SK-N-SH treated with all-trans-retinoic acid at 6 μM for 48 hours (cell line): ENCODE results near the gene TNFAIP8.

Source experiments
- ATAC-seq: fragments of 200-7000 bp; cut with Tn5 transposase; 3 replicates; pipeline ENCODE4 v1.9.1; 2020; ENCODE audit warnings: mild to moderate bottlenecking, moderate library complexity
- ARNTL ChIP-seq: fragments of 450-650 bp; formaldehyde crosslinking; IDR thresholded peaks from 2 replicates; pipeline ENCODE4 v1.5.0; 2020; ENCODE audit warnings: low read depth, mild to moderate bottlenecking, moderate library complexity, borderline replicate concordance
- BACH2 ChIP-seq: fragments of 250-450 bp; sonication (Bioruptor Pico); IDR thresholded peaks from 2 replicates; pipeline ENCODE4 v1.9.0; 2021; ENCODE audit warnings: mild to moderate bottlenecking, borderline replicate concordance
- CREB5 ChIP-seq: fragments of 250-450 bp; sonication (Bioruptor Pico); IDR thresholded peaks from 2 replicates; pipeline ENCODE4 v1.5.1; 2020; ENCODE audit warnings: low read depth, mild to moderate bottlenecking, moderate library complexity
- CSRNP3 ChIP-seq: fragments of 250-450 bp; sonication (Bioruptor Pico); IDR thresholded peaks from 2 replicates; pipeline ENCODE4 v1.5.1; 2021; ENCODE audit warnings: mild to moderate bottlenecking, moderate library complexity
- ESRRG ChIP-seq: fragments of 250-450 bp; sonication (Bioruptor Pico); IDR thresholded peaks from 2 replicates; pipeline ENCODE4 v1.6.1; 2021; ENCODE audit warnings: mild to moderate bottlenecking
- GLIS3 ChIP-seq: fragments of 250-450 bp; sonication (Bioruptor Pico); IDR thresholded peaks from 2 replicates; pipeline ENCODE4 v1.5.0; 2020; ENCODE audit warnings: mild to moderate bottlenecking, moderate library complexity
- ISL1 ChIP-seq: fragments of 250-450 bp; sonication (Bioruptor Pico); IDR thresholded peaks from 2 replicates; pipeline ENCODE4 v2.1.2; 2022; ENCODE audit warnings: mild to moderate bottlenecking, moderate library complexity
- OSR1 ChIP-seq: fragments of 250-450 bp; sonication (Bioruptor Pico); IDR thresholded peaks from 2 replicates; pipeline ENCODE4 v1.8.0; 2022; ENCODE audit warnings: moderate library complexity, mild to moderate bottlenecking, inconsistent platforms
- PATZ1 ChIP-seq: fragments of 250-450 bp; sonication (Bioruptor Pico); IDR thresholded peaks from 2 replicates; pipeline ENCODE4 v1.8.0; 2020; ENCODE audit warnings: mild to moderate bottlenecking, moderate library complexity, borderline replicate concordance
- PPARA ChIP-seq: fragments of 250-450 bp; sonication (Bioruptor Pico); IDR thresholded peaks from 2 replicates; pipeline ENCODE4 v1.5.0; 2020; ENCODE audit warnings: mild to moderate bottlenecking, borderline replicate concordance
- RARB ChIP-seq: fragments of 250-450 bp; sonication (Bioruptor Pico); IDR thresholded peaks from 2 replicates; pipeline ENCODE4 v1.8.0; 2021; ENCODE audit warnings: mild to moderate bottlenecking, moderate library complexity
- SNAI2 ChIP-seq: fragments of 250-450 bp; sonication (Bioruptor Pico); IDR thresholded peaks from 2 replicates; pipeline ENCODE4 v1.5.0; 2020; ENCODE audit warnings: mild to moderate bottlenecking, moderate library complexity
- TCF4 ChIP-seq: fragments of 250-450 bp; sonication (Bioruptor Pico); IDR thresholded peaks from 2 replicates; pipeline ENCODE4 v1.8.0; 2021; ENCODE audit warnings: mild to moderate bottlenecking, moderate library complexity, borderline replicate concordance
- TOX ChIP-seq: fragments of 250-450 bp; sonication (Bioruptor Pico); IDR thresholded peaks from 2 replicates; pipeline ENCODE4 v1.8.0; 2021; ENCODE audit warnings: mild to moderate bottlenecking, moderate library complexity, borderline replicate concordance
- TSHZ2 ChIP-seq: fragments of 250-450 bp; sonication (Bioruptor Pico); IDR thresholded peaks from 2 replicates; pipeline ENCODE4 v1.5.0; 2020; ENCODE audit warnings: mild to moderate bottlenecking, moderate library complexity
- ZC3H10 ChIP-seq: fragments of 250-450 bp; sonication (Bioruptor Pico); IDR thresholded peaks from 2 replicates; pipeline ENCODE4 v1.5.1; 2021; ENCODE audit warnings: mild to moderate bottlenecking, moderate library complexity
- ZFP3 ChIP-seq: fragments of 250-450 bp; sonication (Bioruptor Pico); IDR thresholded peaks from 2 replicates; pipeline ENCODE4 v1.5.0; 2020; ENCODE audit warnings: mild to moderate bottlenecking, moderate library complexity
- ZFP30 ChIP-seq: fragments of 450-650 bp; formaldehyde crosslinking; IDR thresholded peaks from 2 replicates; pipeline ENCODE4 v1.5.0; 2022; ENCODE audit warnings: mild to moderate bottlenecking, moderate library complexity
- ZNF565 ChIP-seq: fragments of 450-650 bp; formaldehyde crosslinking; conservative IDR thresholded peaks from 2 replicates; pipeline ENCODE4 v1.5.0; 2020; ENCODE audit warnings: low read depth, mild to moderate bottlenecking, moderate library complexity
- ZNF70 ChIP-seq: fragments of 450-650 bp; formaldehyde crosslinking; IDR thresholded peaks from 2 replicates; pipeline ENCODE4 v1.5.0; 2020; ENCODE audit warnings: mild to moderate bottlenecking, moderate library complexity
- ZNF8 ChIP-seq: fragments of 450-650 bp; formaldehyde crosslinking; IDR thresholded peaks from 2 replicates; pipeline ENCODE4 v1.5.0; 2020; ENCODE audit warnings: mild to moderate bottlenecking, moderate library complexity
- TF ChIP-seq, protein P1 (sequence below): fragments of 250-450 bp; sonication (Bioruptor Pico); IDR thresholded peaks from 2 replicates; pipeline ENCODE4 v1.8.0; 2021; ENCODE audit warnings: low read depth, mild to moderate bottlenecking, moderate library complexity, borderline replicate concordance

The TNFAIP8 gene

DNA sequence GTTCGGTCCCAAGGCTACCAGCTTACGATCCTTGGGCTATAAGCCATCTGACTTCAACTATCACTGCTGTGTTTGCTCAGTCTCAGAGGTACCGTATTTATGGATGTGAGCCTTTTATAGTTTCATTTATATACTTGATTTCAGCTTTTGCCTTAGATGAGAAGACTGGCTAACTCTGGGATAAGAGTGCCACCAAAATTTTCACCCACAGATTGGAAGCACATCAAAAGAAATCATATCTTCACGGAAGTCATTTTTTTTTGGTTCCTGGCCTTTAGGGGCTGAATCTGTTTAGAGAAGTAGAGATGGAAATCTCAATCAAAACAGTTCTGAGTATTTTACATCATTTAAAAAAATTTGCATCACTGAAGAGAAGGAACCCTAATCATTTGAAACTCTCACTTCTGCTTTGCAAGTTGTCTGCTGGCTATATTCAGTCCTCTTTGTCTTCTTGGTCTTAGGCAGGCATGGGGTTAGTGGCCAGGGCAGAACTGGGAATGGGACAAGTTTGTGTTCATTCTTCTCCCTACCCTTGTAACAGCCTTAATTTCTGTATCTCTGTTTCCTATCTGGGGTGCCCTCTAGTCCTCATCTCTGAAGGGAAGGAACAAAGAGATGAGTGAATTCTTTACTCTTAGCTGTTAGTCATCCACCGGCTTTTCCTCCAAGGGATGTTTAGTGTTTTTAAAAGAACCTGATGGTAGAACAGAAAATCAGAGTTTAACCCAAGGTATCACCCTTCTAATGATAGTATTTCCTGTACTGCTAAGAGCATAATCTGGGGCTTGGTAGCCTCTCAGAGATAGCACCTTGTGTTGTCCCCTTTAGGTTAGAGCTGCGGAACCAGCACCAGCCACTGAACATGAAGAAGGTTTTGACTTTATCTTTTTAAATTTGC lies 14.1 kb upstream of the TNFAIP8 start:
- no peak for ATAC-seq
- TF ChIP-seq ZFP3 (CRISPR knock-in tag) (no peak), PPARA (CRISPR knock-in tag) (no peak), SNAI2 (CRISPR knock-in tag) (no peak), ISL1 (CRISPR knock-in tag) (no peak), ZC3H10 (CRISPR knock-in tag) (no peak), PATZ1 (no peak), BACH2 (CRISPR knock-in tag) (no peak), ZFP30 (CRISPR knock-in tag) (no peak), CSRNP3 (CRISPR knock-in tag) (no peak), ZNF565 (CRISPR knock-in tag) (no peak), TCF4 (CRISPR knock-in tag) (no peak), ZNF70 (CRISPR knock-in tag) (no peak), ZNF8 (CRISPR knock-in tag) (no peak), OSR1 (CRISPR knock-in tag) (no peak), ARNTL (CRISPR knock-in tag) (no peak), TOX (CRISPR knock-in tag) (no peak), TSHZ2 (CRISPR knock-in tag) (no peak)
- TF ChIP-seq, protein P1, sequence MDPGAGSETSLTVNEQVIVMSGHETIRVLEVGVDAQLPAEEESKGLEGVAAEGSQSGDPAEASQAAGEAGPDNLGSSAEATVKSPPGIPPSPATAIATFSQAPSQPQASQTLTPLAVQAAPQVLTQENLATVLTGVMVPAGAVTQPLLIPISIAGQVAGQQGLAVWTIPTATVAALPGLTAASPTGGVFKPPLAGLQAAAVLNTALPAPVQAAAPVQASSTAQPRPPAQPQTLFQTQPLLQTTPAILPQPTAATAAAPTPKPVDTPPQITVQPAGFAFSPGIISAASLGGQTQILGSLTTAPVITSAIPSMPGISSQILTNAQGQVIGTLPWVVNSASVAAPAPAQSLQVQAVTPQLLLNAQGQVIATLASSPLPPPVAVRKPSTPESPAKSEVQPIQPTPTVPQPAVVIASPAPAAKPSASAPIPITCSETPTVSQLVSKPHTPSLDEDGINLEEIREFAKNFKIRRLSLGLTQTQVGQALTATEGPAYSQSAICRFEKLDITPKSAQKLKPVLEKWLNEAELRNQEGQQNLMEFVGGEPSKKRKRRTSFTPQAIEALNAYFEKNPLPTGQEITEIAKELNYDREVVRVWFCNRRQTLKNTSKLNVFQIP (CRISPR knock-in tag): no peak

DNA sequence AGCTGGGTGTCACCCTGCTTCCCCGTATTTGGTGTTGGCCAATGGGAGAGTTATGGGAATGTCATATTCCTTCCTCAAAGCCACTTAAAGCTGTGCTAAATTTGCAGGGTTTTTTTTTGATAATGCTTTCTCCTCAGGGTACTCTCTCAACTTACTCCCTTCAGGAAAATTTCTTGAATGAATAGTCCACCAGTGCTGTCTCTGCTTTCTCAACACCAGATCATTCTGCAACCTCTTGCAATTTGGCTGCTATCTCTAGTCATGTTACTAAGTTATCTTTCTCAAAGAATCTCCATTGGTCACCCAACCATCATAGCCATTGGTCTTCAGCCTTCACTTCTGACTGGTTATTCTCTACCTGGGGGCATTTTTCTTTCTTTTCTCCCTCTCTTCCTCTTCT lies 13.4 kb upstream of the TNFAIP8 start:
- no peak for TF ChIP-seq ZFP30 (CRISPR knock-in tag)
- TF ChIP-seq OSR1 (CRISPR knock-in tag): no peak
- no peak for TF ChIP-seq ISL1 (CRISPR knock-in tag)
- TF ChIP-seq PPARA (CRISPR knock-in tag): no peak
- no peak for TF ChIP-seq ESRRG
- TF ChIP-seq ZNF565 (CRISPR knock-in tag): no peak
- ATAC-seq: no peak

- no peak for ATAC-seq
Measured at GRCh38 chr5:119343052-119343451, 12.8 kb upstream of the TNFAIP8 start.

More at GRCh38 chr5:119343052-119343451, 12.8 kb upstream of the TNFAIP8 start:
- TF ChIP-seq CREB5 (CRISPR knock-in tag) (no peak), ZFP3 (CRISPR knock-in tag) (no peak), ZFP30 (CRISPR knock-in tag) (no peak), ZNF8 (CRISPR knock-in tag) (no peak), BACH2 (CRISPR knock-in tag) (no peak), GLIS3 (CRISPR knock-in tag) (no peak), RARB (no peak), ZNF565 (CRISPR knock-in tag) (no peak), ZC3H10 (CRISPR knock-in tag) (no peak)
